AG09309 (cell line): ENCODE data around the gene EFNA3.

Experiments used
- DNase-seq: peaks from one replicate; pipeline ENCODE4 v3.0.0-alpha.2; 2010; ENCODE audit warnings: low read depth
- H3K4me3 ChIP-seq: 2 replicates; pipeline ENCODE4 v1.5.1; 2011; ENCODE audit warnings: mild to moderate bottlenecking, low read depth, low read length, moderate library complexity; ENCODE audit not compliant: control insufficient read depth
- CTCF ChIP-seq: IDR thresholded peaks from 2 replicates; pipeline ENCODE4 v1.5.1; 2011; ENCODE audit warnings: mild to moderate bottlenecking, low read depth, low read length, inconsistent platforms; ENCODE audit not compliant: insufficient read depth, control insufficient read depth; ENCODE audit errors: missing control alignments

The EFNA3 gene

DNA sequence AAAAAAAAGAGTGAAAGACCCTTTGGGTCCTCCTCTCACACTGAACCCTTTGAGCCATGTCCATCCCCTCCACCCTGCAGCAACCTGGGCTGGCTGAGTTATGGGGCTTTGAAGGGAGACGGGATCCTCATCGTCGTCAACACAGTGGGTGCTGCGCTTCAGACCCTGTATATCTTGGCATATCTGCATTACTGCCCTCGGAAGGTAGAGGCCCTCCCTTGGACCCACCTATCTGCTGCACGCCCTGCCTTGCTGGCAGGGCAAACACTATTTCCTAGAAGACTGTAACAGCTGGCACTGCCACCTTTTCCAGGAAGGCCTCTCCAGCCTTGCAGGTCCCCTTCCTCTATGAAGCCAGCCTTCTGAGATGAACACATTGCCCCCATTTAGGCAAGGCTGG is 58.1 kb downstream of the EFNA3 start:
- no peak for DNase-seq
- TF ChIP-seq CTCF, result no peak
- H3K4me3 ChIP-seq, result peak overlapping the region; percentile 66
